Measurements from ENCODE around the gene PTAFR.
"Not testable (repeated sequence)": the region's sequence is repeated elsewhere in the genome, so short reads cannot be mapped to it uniquely, and the experiment has no call there.

The PTAFR gene

DNA sequence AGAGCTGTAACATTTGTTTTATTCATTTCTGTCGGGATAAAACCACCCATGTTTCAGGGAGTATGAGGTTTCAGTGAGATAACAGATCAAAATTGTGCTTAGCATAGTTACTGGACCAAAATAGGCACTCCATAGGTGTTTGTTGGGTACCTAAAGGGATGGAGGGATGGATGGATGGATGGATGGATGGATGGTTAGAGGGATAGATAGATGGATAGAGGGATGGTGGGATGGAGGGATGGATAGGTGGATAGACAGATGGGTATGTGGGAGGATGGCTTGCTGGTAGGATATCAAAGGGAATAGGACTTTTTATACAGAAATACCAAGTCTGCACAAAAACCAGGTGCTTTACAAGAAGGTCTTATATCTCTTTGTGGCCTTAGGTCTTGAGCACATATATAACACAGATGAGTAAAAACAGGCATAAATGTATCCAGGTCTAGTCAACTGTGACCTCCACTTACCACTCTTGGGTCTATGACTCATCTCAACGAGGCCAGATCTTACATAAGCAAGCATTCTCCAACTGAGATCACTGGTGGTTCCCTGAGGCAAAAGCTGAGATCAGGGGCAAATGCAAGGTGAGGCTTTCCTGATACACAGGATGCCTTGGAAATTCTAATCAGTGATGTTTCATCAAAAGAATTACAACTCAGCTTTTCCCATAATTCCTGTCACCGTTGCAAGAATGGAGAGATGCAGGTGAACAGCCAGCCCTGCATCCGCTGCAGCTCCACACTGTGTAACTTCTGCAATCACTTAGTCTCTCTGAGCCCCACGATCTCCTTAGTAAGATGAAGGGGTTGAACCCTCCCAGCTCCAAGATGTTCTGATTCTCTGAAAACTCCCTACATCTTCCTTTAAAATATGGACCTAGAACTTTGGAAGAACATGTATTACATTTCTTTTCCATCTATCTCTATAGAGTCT lies 32.0 kb downstream of the PTAFR start:
- H3K4me3 ChIP-seq (ENCODE audit: low read length), result no peak overlapping the region
- TF ChIP-seq ZNF274 (IDR thresholded peaks at IDR 0.05; ENCODE audit: low read depth, low read length), result no peak

DNA sequence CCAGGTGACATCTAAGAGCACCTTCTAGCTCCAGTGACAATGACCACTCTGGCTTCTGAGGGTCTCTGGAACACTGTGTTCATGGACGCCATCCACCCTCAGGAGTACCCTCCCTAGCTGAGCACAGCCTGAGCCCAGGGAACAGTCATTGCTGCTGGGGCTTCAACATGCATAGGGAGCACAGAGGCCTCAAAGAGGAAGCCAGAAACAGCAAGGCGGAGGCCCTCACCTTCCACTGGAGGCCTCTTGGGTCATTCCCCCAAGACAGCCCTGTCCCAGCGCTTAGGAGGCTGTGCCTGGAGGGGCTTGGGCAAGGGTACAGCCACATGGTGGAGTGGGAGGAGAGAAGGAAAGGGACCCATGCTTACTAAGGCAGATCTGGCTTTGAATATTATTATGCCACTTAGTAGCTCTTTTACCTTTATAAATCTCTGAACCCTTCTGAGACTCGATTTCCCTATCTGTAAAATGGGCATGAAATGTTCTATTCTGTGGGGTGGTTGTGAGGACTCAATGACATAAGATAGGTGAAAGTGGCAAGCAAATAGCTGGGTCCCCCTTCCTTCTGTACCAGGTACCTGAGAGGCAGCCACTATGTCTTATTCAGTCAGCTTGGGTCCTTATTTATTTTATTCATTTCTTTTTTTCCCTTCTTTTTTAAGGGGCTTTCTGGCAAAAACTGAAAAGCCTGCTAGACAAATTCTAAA lies 32.8 kb downstream of the PTAFR start:
- no peak overlapping the region for H3K4me3 ChIP-seq (ENCODE audit: low read length)

GRCh38 chr1:28141685-28142084 lies 34.8 kb downstream of the PTAFR start:
- TF ChIP-seq ZNF274 (IDR thresholded peaks at IDR 0.05; ENCODE audit: low read depth, low read length), result no peak
- H3K4me3 ChIP-seq (ENCODE audit: low read length), result no peak overlapping the region

More for the DNA sequence above, 32.8 kb downstream of the PTAFR start:
- no peak for TF ChIP-seq ZNF274 (IDR thresholded peaks at IDR 0.05; ENCODE audit: low read depth, low read length)

DNA sequence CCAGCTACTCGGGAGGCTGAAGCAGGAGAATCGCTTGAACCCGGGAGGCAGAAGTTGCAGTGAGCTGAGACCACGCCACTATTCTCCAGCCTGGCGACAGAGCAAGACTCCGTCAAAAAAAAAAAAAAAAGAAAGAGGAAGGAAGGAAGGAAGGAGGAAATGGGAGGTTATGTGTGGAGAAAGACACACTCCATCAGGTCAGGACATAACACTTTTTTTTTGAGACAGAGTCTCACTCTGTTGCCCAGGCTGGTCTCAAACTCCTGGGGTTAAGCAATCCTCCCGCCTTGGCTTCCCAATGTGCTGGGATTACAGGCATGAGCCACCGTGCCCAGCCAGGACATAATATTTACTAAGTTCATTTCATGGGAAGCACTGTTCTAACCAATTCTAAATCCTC lies 36.6 kb downstream of the PTAFR start:
- H3K4me3 ChIP-seq (ENCODE audit: low read length), result not testable (repeated sequence)

DNA sequence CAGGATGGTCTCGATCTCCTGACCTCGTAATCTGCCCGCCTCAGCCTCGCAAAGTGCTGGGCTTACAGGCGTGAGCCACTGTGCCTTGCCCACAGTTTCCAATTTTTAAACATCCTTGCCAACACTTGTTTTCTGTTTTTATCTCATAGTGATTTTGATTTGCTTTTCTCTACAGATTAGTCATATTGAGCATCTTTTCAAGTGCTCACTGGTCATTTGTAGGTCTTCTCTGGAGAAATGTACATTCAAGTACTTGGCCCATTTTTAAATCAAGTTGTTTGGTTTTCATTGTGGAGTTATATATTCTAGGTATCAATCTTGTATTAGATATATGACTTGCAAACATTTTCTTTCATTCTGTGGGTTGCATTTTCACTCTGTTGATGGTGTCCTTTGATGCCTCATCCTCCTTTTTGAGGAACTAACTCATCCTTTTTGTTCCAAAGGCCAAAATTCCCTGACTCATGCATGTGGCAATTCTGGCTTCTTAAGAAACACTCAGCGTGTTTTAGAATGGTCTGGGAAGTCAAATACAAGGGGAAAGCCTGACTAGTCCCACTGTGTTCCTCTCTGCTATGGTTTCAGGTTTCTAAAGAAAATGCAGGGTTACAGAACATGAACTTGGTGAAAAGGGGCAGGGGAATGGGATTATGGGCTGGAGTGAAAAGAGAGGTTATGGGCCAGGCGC lies 37.3 kb downstream of the PTAFR start:
- TF ChIP-seq ZNF274 (IDR thresholded peaks at IDR 0.05; ENCODE audit: low read depth, low read length), result no peak
- no peak overlapping the region for H3K4me3 ChIP-seq (ENCODE audit: low read length)

DNA sequence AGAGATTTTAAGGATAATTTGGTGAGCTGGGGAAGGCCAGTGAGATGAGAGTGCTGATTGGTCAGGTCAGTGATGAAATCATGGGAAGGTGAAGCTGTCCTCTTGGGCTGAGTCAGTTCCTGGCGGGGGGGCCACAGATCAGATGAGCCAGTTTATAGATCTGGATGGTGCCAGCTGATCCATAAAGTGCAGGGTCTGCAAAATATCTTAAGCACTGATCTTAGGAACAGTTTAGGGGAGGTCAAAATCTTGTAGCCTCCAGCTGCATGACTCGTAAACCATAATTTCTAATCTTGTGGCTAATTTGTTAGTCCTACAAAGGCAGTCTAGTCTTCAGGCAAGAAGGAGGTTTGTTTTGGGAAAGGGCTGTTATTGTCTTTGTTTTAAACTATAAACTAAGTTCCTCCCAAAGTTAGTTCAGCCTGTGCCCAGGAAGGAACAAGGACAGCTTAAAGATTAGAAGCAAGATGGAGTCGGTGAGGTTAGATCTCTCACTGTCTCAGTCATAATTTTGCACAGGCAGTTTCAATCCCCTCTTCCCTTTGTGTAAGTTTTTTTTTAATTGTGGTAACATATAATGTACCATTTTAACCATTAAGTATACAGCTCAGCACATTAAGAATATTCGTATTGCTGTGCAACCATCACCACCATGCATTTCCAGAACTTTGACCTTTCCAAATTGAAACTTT lies 39.4 kb downstream of the PTAFR start:
- no peak overlapping the region for H3K4me3 ChIP-seq (ENCODE audit: low read length)
- no peak for TF ChIP-seq ZNF274 (IDR thresholded peaks at IDR 0.05; ENCODE audit: low read depth, low read length)

GRCh38 chr1:28136169-28136921 lies 40.1 kb downstream of the PTAFR start:
- no peak overlapping the region for H3K4me3 ChIP-seq (ENCODE audit: low read length)
- no peak for TF ChIP-seq ZNF274 (IDR thresholded peaks at IDR 0.05; ENCODE audit: low read depth, low read length)

GRCh38 chr1:28135371-28136168 lies 40.9 kb downstream of the PTAFR start:
- H3K4me3 ChIP-seq (ENCODE audit: low read length), result no peak overlapping the region

DNA sequence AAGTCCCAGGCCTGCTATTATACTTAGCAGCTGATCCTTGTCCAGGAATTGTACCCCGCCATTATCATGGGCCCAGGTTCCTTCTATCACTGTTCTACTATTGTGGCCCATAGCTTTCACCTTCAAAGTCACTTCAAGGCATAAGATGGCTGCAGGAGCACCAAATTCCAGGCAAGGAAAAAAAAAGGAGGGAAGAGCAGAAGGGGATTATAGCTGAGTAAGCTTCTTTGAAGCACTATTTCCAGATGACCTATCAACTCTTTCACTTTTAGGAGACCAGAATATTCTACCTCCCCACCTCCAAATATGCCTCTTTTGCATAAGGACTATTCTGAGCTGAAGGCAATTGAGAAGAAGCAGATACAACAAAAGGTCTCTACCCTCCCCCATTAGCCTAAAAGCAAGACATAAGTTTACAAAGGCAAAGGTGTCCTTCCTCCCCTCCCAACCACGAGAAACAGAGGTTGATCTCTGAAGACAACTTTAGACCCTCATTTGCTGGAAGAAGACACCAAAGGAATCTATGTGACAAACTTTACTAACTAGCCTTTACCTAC lies 41.8 kb downstream of the PTAFR start:
- TF ChIP-seq ZNF274 (IDR thresholded peaks at IDR 0.05; ENCODE audit: low read depth, low read length), result no peak
- H3K4me3 ChIP-seq (ENCODE audit: low read length), result no peak overlapping the region

More at GRCh38 chr1:28135371-28136168, 40.9 kb downstream of the PTAFR start:
- no peak for TF ChIP-seq ZNF274 (IDR thresholded peaks at IDR 0.05; ENCODE audit: low read depth, low read length)

DNA sequence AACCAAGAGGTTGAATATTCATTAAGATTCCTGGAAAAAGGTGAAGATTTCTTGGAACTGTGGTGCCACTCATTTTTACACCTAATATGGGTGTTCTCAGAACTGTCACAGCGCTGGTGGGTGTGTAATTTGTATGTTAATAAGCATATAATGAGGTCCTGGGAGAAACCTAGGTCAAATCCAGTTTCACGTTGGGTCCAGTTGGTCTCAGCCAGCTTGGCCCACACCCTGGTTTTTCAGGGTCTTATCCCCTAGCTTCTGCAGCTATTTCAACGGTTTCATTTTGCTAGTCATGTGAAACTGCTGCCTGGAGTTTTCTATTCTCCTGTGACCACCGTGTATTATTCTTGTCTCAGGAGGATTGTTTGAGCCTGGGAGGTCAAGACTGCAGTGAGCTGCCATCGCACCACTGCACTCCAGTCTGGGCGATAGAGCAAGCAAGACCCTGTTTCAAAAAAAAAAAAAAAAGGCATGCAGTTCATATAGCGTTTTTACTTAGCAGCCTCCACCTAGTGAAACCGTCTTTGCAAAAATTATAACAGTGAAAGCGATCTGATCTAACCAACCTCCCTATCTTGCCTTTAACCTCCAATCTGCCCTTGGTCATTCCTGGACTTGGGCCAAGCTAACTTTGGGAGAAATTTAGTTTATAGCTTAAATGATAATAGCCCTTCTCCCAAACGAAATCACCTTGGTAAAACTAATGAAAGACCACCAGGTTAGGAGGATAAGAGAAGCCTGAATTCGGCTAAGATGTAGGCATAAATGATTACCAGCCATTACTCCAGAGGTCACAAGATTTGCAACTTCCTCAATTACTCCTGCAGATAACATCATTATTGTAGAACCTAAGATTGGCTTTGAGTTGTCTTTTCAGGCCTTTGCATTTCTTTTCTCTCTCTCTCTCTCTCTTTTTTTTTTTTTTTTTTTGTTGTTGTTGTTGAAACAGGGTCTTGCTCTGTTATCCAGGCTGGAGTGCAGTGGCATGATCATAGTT lies 44.0 kb downstream of the PTAFR start:
- no peak for TF ChIP-seq ZNF274 (IDR thresholded peaks at IDR 0.05; ENCODE audit: low read depth, low read length)
- no peak overlapping the region for H3K4me3 ChIP-seq (ENCODE audit: low read length)

DNA sequence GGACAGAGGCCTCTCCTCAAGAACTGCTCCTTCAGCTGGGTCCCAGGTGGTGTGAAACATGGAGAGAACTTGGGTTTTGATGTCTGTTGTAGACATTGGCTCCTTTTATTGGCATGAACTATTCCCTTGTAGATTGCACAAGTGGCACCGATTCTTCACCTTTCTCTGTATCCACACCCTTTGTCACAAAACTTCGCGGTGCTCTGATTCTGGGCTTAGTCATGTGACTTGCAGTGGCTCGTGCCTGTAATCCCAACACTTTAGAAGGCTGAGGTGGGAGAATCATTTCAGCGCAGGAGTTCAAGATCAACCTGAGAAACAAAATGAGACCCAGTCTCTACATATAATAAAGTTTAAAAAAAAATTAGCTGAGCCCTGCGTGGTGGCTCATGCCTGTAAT lies 45.6 kb downstream of the PTAFR start:
- TF ChIP-seq ZNF274 (IDR thresholded peaks at IDR 0.05; ENCODE audit: low read depth, low read length), result no peak
- no peak overlapping the region for H3K4me3 ChIP-seq (ENCODE audit: low read length)

Measured in GM08714 (cell line).